Caco-2 (cell line): ENCODE measurements around the gene ST8SIA5. TPM values are rescaled to one million over a fixed set of nuclear protein-coding genes. Genes with fewer than 3 reads are reported as not detected.

ENCODE experiments used
- BruUV-seq: library from RNA; stranded (reverse); fragments of 400-500 nt; replicated peaks from 2 replicates; lab custom pipeline; 2021; lab: Mats Ljungman, UMichigan
- CTCF ChIA-PET: fragments of 300-600 bp; sonication (Branson Sonifier 250); formaldehyde crosslinking; loops from one replicate; lab custom pipeline; 2022; ENCODE audit warnings: antibody characterized with exemption; lab: Charles Lee
- POLR2A ChIA-PET: fragments of 300-600 bp; sonication (Branson Sonifier 250); formaldehyde crosslinking; loops from one replicate; lab custom pipeline; 2022; ENCODE audit warnings: antibody characterized with exemption; lab: Charles Lee
- DNase-seq, 2 experiments: peaks; one replicate each; pipeline versions ENCODE4 v3.0.0 to v3.0.0-alpha.2; 2020 to 2022
- H3K27me3 ChIP-seq: replicated peaks from 2 replicates; pipeline ENCODE4 v1.6.0; 2011; ENCODE audit warnings: low read length; ENCODE audit not compliant: control insufficient read depth, insufficient read depth
- H3K36me3 ChIP-seq: 2 replicates; pipeline ENCODE4 v1.5.1; 2011; ENCODE audit warnings: low read length; ENCODE audit not compliant: control insufficient read depth, insufficient read depth
- H3K4me1 ChIP-seq: fragments of 250-450 bp; sonication (Bioruptor Pico); 2 replicates; pipeline ENCODE4 v1.5.1; 2020; ENCODE audit warnings: mild to moderate bottlenecking
- H3K4me3 ChIP-seq: 2 replicates; pipeline ENCODE4 v1.5.1; 2011; ENCODE audit warnings: low read depth, mild to moderate bottlenecking, control low read depth, low read length
- H3K9me3 ChIP-seq: fragments of 250-450 bp; sonication (Bioruptor Pico); 2 replicates; pipeline ENCODE4 v1.5.1; 2020; ENCODE audit warnings: mild to moderate bottlenecking, moderate library complexity
- H3K27ac Mint-ChIP-seq: one replicate; pipeline ENCODE4 v1.8.0; 2022; ENCODE audit warnings: mixed read lengths; ENCODE audit not compliant: unreplicated experiment
- H3K27me3 Mint-ChIP-seq: one replicate; pipeline ENCODE4 v1.8.0; 2022; ENCODE audit warnings: mixed read lengths; ENCODE audit not compliant: insufficient read depth, unreplicated experiment
- H3K36me3 Mint-ChIP-seq: one replicate; pipeline ENCODE4 v1.8.0; 2022; ENCODE audit warnings: mild to moderate bottlenecking, mixed read lengths; ENCODE audit not compliant: insufficient read depth, unreplicated experiment
- H3K4me1 Mint-ChIP-seq: one replicate; pipeline ENCODE4 v1.8.0; 2022; ENCODE audit warnings: low read depth, mixed read lengths; ENCODE audit not compliant: unreplicated experiment
- H3K4me3 Mint-ChIP-seq: one replicate; pipeline ENCODE4 v1.8.0; 2022; ENCODE audit warnings: mild to moderate bottlenecking, moderate library complexity, mixed read lengths; ENCODE audit not compliant: unreplicated experiment
- H3K9me3 Mint-ChIP-seq: one replicate; pipeline ENCODE4 v1.8.0; 2022; ENCODE audit warnings: mixed read lengths; ENCODE audit not compliant: unreplicated experiment
- intact Hi-C: fragments of 100-400 bp; cut with micrococcal nuclease; formaldehyde crosslinking; loops from one replicate; pipeline ENCODE4 v1.10.0; 2022; ENCODE audit not compliant: unreplicated experiment
- total RNA-seq: library from RNA; stranded (reverse); gene quantifications from 2 replicates; pipeline ENCODE4 v1.2.3, GENCODE V29; 2022
- TF ChIP-seq, protein P1 (sequence below), 2 experiments: fragments of 200-600 bp in 1 of 2; IDR thresholded peaks; 1 replicate in 1 of 2; 2 replicates in 1 of 2; pipeline versions ENCODE4 v1.5.1 to v1.8.0; 2011 to 2022; ENCODE audit warnings: antibody characterized with exemption in 1 of 2, control low read depth in 1 of 2, inconsistent platforms in 1 of 2, low read depth in 1 of 2, low read length in 1 of 2, mild to moderate bottlenecking in 1 of 2, moderate library complexity in 1 of 2; ENCODE audit not compliant: insufficient read depth in 1 of 2, severe bottlenecking in 1 of 2, unreplicated experiment in 1 of 2

Gene ST8SIA5
- total RNA-seq, 1 experiment from 2014 or later: not detected

GRCh38 chr18:46675112-46675511, 81.7 kb downstream of the ST8SIA5 start:
- no peaks in the 10 kb centered on the region for H3K4me1 Mint-ChIP-seq
- intact Hi-C loops: no loop called here
- H3K9me3 ChIP-seq: no peaks in the 10 kb centered on the region
- no peaks in the 10 kb centered on the region for H3K36me3 Mint-ChIP-seq
- H3K27me3 ChIP-seq: no peaks in the 10 kb centered on the region
- no peaks in the 10 kb centered on the region for H3K9me3 Mint-ChIP-seq
- no peak overlapping the region for H3K4me3 Mint-ChIP-seq
- no peak for DNase-seq
- no peak overlapping the region for H3K27ac Mint-ChIP-seq
- no TSS peak for BruUV-seq
- CTCF ChIA-PET: no interaction called here
- H3K36me3 ChIP-seq: no peaks in the 10 kb centered on the region
- POLR2A ChIA-PET: no interaction called here
- no peak overlapping the region for H3K4me3 ChIP-seq
- TF ChIP-seq, protein P1, sequence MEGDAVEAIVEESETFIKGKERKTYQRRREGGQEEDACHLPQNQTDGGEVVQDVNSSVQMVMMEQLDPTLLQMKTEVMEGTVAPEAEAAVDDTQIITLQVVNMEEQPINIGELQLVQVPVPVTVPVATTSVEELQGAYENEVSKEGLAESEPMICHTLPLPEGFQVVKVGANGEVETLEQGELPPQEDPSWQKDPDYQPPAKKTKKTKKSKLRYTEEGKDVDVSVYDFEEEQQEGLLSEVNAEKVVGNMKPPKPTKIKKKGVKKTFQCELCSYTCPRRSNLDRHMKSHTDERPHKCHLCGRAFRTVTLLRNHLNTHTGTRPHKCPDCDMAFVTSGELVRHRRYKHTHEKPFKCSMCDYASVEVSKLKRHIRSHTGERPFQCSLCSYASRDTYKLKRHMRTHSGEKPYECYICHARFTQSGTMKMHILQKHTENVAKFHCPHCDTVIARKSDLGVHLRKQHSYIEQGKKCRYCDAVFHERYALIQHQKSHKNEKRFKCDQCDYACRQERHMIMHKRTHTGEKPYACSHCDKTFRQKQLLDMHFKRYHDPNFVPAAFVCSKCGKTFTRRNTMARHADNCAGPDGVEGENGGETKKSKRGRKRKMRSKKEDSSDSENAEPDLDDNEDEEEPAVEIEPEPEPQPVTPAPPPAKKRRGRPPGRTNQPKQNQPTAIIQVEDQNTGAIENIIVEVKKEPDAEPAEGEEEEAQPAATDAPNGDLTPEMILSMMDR (IDR thresholded peaks at IDR 0.05; ENCODE audit: insufficient read depth in 1 of 2, low read depth in 1 of 2, low read length in 1 of 2, severe bottlenecking in 1 of 2, unreplicated experiment in 1 of 2): no peak
- peaks cover 9% of the 10 kb centered on the region for H3K27me3 Mint-ChIP-seq
- H3K4me1 ChIP-seq: no peaks in the 10 kb centered on the region

DNA sequence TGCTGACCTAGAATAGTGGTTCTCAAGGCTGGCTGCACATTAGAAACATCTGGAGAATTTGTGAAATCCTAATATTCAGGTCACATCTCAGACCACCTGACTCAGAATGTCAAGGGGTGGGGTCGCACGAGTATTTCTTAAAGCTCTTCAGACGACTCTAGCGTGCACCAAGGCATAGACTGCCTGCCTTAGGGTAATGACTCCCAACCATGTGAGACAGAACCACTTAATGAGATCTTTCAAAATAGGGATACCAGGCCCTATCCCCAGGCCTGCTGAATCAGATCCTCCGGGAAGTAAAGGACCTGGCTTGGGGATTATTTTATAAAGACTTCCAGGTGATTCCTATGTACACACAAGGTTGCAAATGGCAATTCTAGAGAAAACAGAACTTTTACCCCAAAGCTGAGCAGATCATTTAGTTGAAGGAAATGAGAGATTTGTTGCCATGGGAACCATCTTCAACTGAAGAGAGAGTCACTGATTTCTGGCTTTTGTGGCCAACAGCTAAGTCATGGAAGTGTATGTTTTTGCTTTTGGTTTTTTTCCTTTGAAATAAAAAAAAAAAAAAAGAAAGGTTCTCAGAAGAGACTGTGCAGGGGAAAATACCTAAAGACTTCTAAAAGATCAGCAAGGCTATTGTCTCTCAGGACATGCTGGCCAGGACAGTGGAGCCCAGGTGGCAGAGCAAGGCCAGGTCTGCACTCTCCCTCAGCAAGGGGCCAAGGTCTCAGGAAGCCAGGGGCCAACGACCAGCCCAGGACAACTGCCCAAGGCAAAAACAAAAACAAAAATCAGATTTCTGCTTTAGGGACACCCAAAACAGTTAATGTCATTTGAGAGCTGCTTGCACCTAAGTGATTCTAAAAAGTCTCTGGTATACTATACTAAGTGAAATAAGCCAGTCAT, 84.5 kb downstream of the ST8SIA5 start:
- Mint-ChIP-seq H3K4me1 (no peaks in the 10 kb centered on the region), H3K27ac (no peak overlapping the region), H3K27me3 (peaks cover 9% of the 10 kb centered on the region), H3K9me3 (no peaks in the 10 kb centered on the region), H3K4me3 (no peak overlapping the region), H3K36me3 (no peaks in the 10 kb centered on the region)
- BruUV-seq: no TSS peak
- CTCF ChIA-PET: interaction anchor here (0.5 kb wide), 1 partner anchor 38 kb away, joined by 6 read pairs; no protein-coding TSS in a partner anchor
- no peaks in the 10 kb centered on the region for H3K4me1 ChIP-seq
- no peaks in the 10 kb centered on the region for H3K27me3 ChIP-seq
- H3K4me3 ChIP-seq: no peak overlapping the region
- POLR2A ChIA-PET: no interaction called here
- no peaks in the 10 kb centered on the region for H3K36me3 ChIP-seq
- intact Hi-C loops: no loop called here
- no peak for DNase-seq
- H3K9me3 ChIP-seq: no peaks in the 10 kb centered on the region
- TF ChIP-seq, protein P1 (IDR thresholded peaks at IDR 0.05; ENCODE audit: insufficient read depth in 1 of 2, low read depth in 1 of 2, low read length in 1 of 2, severe bottlenecking in 1 of 2, unreplicated experiment in 1 of 2): no peak

DNA sequence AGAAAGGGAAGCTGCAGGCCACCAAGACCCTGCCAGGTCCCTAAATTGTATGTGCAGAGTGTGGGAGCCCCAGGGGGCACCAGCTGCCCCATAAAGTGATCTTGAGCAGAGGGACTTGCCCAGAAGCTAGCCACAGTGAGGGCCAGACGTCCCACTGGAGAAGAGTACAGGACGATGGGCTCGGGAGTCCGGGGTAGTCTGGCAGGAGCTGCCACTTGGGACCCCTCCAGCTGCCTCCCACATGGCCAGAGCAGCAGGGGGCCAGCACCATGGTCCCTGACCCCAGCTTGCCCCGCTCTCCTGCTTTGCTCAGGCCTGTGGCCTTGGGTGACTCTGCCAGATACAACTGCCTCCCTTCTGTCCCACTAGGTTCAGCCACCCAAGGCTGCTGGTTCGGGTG, 88.2 kb downstream of the ST8SIA5 start:
- Histone ChIP-seq H3K4me1 (no peaks in the 10 kb centered on the region), H3K4me3 (no peak overlapping the region), H3K27me3 (no peaks in the 10 kb centered on the region), H3K9me3 (no peaks in the 10 kb centered on the region), H3K36me3 (no peaks in the 10 kb centered on the region)
- no peak overlapping the region for H3K27ac Mint-ChIP-seq
- H3K4me3 Mint-ChIP-seq: no peak overlapping the region
- no peak for DNase-seq
- ChIA-PET CTCF (no interaction called here), POLR2A (no interaction called here)
- intact Hi-C loops: no loop called here
- no peaks in the 10 kb centered on the region for H3K4me1 Mint-ChIP-seq
- peaks cover 10% of the 10 kb centered on the region for H3K27me3 Mint-ChIP-seq
- H3K9me3 Mint-ChIP-seq: peaks cover 4% of the 10 kb centered on the region
- H3K36me3 Mint-ChIP-seq: no peaks in the 10 kb centered on the region
- TF ChIP-seq, protein P1 (IDR thresholded peaks at IDR 0.05; ENCODE audit: insufficient read depth in 1 of 2, low read depth in 1 of 2, low read length in 1 of 2, severe bottlenecking in 1 of 2, unreplicated experiment in 1 of 2): no peak
- no TSS peak for BruUV-seq
